ENCODE measurements around the gene LRRC75B.

DNA sequence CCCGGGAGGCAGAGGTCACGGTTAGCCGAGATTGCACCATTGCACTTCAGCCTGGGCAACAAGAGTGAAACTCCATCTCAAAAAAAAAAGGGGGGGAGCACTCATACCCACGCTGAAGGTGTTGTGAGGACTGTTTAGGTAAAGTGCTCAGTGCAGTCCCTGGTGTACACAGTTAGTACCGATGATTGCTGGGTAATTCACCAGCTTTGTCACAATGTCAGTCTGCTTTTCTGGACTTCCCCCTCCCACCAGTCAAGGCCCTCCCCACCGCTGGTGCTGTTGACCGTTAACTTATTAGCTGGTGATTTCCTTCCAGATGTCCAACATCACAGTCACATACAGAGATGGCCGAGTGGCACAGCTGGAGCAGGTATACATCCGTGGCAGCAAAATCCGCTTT is 25.2 kb downstream of the LRRC75B start:
- TF ChIP-seq, protein P1, sequence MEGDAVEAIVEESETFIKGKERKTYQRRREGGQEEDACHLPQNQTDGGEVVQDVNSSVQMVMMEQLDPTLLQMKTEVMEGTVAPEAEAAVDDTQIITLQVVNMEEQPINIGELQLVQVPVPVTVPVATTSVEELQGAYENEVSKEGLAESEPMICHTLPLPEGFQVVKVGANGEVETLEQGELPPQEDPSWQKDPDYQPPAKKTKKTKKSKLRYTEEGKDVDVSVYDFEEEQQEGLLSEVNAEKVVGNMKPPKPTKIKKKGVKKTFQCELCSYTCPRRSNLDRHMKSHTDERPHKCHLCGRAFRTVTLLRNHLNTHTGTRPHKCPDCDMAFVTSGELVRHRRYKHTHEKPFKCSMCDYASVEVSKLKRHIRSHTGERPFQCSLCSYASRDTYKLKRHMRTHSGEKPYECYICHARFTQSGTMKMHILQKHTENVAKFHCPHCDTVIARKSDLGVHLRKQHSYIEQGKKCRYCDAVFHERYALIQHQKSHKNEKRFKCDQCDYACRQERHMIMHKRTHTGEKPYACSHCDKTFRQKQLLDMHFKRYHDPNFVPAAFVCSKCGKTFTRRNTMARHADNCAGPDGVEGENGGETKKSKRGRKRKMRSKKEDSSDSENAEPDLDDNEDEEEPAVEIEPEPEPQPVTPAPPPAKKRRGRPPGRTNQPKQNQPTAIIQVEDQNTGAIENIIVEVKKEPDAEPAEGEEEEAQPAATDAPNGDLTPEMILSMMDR (IDR thresholded peaks at IDR 0.05) = no peak
- no peak for TF ChIP-seq ZFX (IDR thresholded peaks at IDR 0.05; ENCODE audit: borderline replicate concordance)

Measured in 22Rv1 (cell line).